Neural cell (in vitro differentiated cells): ENCODE measurements around the gene FMR1. TPM values are rescaled to one million over a fixed set of nuclear protein-coding genes. Genes with fewer than 3 reads are reported as not detected.

Experiments used
- H2AFZ ChIP-seq: fragments of 200-600, 300-800 bp; sonication (generic), shearing (Covaris generic); 2 replicates; pipeline ENCODE4 v1.6.0; 2014; ENCODE audit warnings: low read depth, mild to moderate bottlenecking, antibody characterized with exemption, low read length, moderate library complexity
- H3F3A ChIP-seq: fragments of 200-600 bp; shearing (Covaris generic); 2 replicates; pipeline ENCODE4 v1.6.1; 2016; ENCODE audit warnings: mild to moderate bottlenecking, moderate library complexity, mixed read lengths, antibody characterized with exemption, low read length; ENCODE audit not compliant: insufficient read depth, poor library complexity, severe bottlenecking
- H3K27ac ChIP-seq: fragments of 200-600, 300-800 bp; sonication (generic), shearing (Covaris generic); 2 replicates; pipeline ENCODE4 v1.5.1; 2014; ENCODE audit warnings: mild to moderate bottlenecking, low read length, moderate library complexity
- H3K27me3 ChIP-seq: fragments of 300-800, 200-600 bp; sonication (generic), shearing (Covaris generic); 2 replicates; pipeline ENCODE4 v1.6.0; 2014; ENCODE audit warnings: mild to moderate bottlenecking, low read depth, low read length, moderate library complexity; ENCODE audit not compliant: insufficient read depth
- H3K36me3 ChIP-seq: fragments of 300-800, 200-600 bp; sonication (generic), shearing (Covaris generic); 2 replicates; pipeline ENCODE4 v1.5.1; 2014; ENCODE audit warnings: mild to moderate bottlenecking, antibody characterized with exemption, low read length, moderate library complexity; ENCODE audit not compliant: insufficient read depth
- H3K4me2 ChIP-seq: fragments of 300-800, 200-600 bp; sonication (generic), shearing (Covaris generic); 2 replicates; pipeline ENCODE4 v1.6.0; 2014; ENCODE audit warnings: mild to moderate bottlenecking, low read length
- H3K4me3 ChIP-seq: fragments of 300-800, 200-600 bp; sonication (generic), shearing (Covaris generic); 2 replicates; pipeline ENCODE4 v1.5.1; 2014; ENCODE audit warnings: mild to moderate bottlenecking, low read length, moderate library complexity
- H3K79me2 ChIP-seq: fragments of 200-600 bp; shearing (Covaris generic); replicated peaks from 2 replicates; pipeline ENCODE4 v1.6.0; 2014; ENCODE audit warnings: mild to moderate bottlenecking, low read length, moderate library complexity; ENCODE audit not compliant: insufficient read depth
- H3K9ac ChIP-seq: fragments of 300-800, 200-600 bp; sonication (generic), shearing (Covaris generic); 2 replicates; pipeline ENCODE4 v1.6.1; 2016; ENCODE audit warnings: mild to moderate bottlenecking, low read length, mixed read lengths
- H3K9me2 ChIP-seq: fragments of 200-600 bp; shearing (Covaris generic); 2 replicates; pipeline ENCODE4 v1.6.1; 2016; ENCODE audit warnings: mild to moderate bottlenecking, low read length, mixed read lengths; ENCODE audit not compliant: insufficient read depth
- H3K9me3 ChIP-seq: fragments of 200-600, 300-800 bp; sonication (generic), shearing (Covaris generic); 2 replicates; pipeline ENCODE4 v1.6.1; 2016; ENCODE audit warnings: mild to moderate bottlenecking, mixed run types, low read length, moderate library complexity, mixed read lengths
- H4K20me1 ChIP-seq: fragments of 200-600 bp; shearing (Covaris generic); 2 replicates; pipeline ENCODE4 v1.6.1; 2016; ENCODE audit warnings: mild to moderate bottlenecking, mixed run types; ENCODE audit not compliant: insufficient read depth
- EP300 ChIP-seq: fragments of 450-650 bp; conservative IDR thresholded peaks from 2 replicates; pipeline ENCODE4 v1.6.1; 2014; ENCODE audit warnings: antibody characterized with exemption, mild to moderate bottlenecking, moderate library complexity; ENCODE audit not compliant: poor library complexity, severe bottlenecking
- EZH2 ChIP-seq: fragments of 200-600, 300-800 bp; shearing (Covaris generic), sonication (generic); IDR thresholded peaks from 2 replicates; pipeline ENCODE4 v1.6.1; 2014; ENCODE audit warnings: antibody characterized with exemption, low read length, borderline replicate concordance, mild to moderate bottlenecking; ENCODE audit not compliant: insufficient read depth, poor library complexity, severe bottlenecking
- MXI1 ChIP-seq: fragments of 450-650 bp; conservative IDR thresholded peaks from 2 replicates; pipeline ENCODE4 v1.6.1; 2014; ENCODE audit warnings: antibody characterized with exemption, mild to moderate bottlenecking; ENCODE audit not compliant: poor library complexity, severe bottlenecking
- POLR2AphosphoS5 ChIP-seq: IDR thresholded peaks from 2 replicates; pipeline ENCODE4 v1.6.1; 2012
- RAD21 ChIP-seq: fragments of 450-650 bp; conservative IDR thresholded peaks from 2 replicates; pipeline ENCODE4 v1.6.1; 2014; ENCODE audit warnings: antibody characterized with exemption, mild to moderate bottlenecking, moderate library complexity
- REST ChIP-seq: IDR thresholded peaks from 2 replicates; pipeline ENCODE4 v1.6.1; 2012; ENCODE audit warnings: borderline replicate concordance
- SMC3 ChIP-seq: fragments of 450-650 bp; conservative IDR thresholded peaks from 2 replicates; pipeline ENCODE4 v1.6.1; 2014; ENCODE audit warnings: antibody characterized with exemption, mild to moderate bottlenecking, moderate library complexity; ENCODE audit not compliant: poor library complexity
- polyA plus RNA-seq: library from polyadenylated mRNA; depleted of rRNA; stranded (reverse); fragments of >200 nt; gene quantifications from 2 replicates; pipeline ENCODE4 v1.2.3, GENCODE V29; 2014
- TF ChIP-seq, protein P1 (sequence below): fragments of 450-650 bp; IDR thresholded peaks from 2 replicates; pipeline ENCODE4 v1.5.1; 2014; ENCODE audit warnings: antibody characterized with exemption, mild to moderate bottlenecking, moderate library complexity; ENCODE audit not compliant: poor library complexity, severe bottlenecking

FMR1 gene
- polyA plus RNA-seq, 1 donor from 2014 or later: 70.8 TPM

GRCh38 chrX:147945286-147945685 lies 33.6 kb downstream of the FMR1 start:
- H3K4me3 ChIP-seq: no peak overlapping the region
- H3K9me3 ChIP-seq: no peaks in the 10 kb centered on the region
- no peaks in the 10 kb centered on the region for H3K79me2 ChIP-seq
- H2AFZ ChIP-seq: no peak overlapping the region
- H3K27me3 ChIP-seq: no peaks in the 10 kb centered on the region
- no peak overlapping the region for H3K27ac ChIP-seq
- no peak overlapping the region for H3K9ac ChIP-seq
- no peak overlapping the region for H3K4me2 ChIP-seq
- no peaks in the 10 kb centered on the region for H3F3A ChIP-seq
- no peaks in the 10 kb centered on the region for H4K20me1 ChIP-seq
- H3K9me2 ChIP-seq: no peaks in the 10 kb centered on the region
- H3K36me3 ChIP-seq: no peaks in the 10 kb centered on the region
- no peak for TF ChIP-seq SMC3
- no peak for TF ChIP-seq RAD21
- TF ChIP-seq, protein P1, sequence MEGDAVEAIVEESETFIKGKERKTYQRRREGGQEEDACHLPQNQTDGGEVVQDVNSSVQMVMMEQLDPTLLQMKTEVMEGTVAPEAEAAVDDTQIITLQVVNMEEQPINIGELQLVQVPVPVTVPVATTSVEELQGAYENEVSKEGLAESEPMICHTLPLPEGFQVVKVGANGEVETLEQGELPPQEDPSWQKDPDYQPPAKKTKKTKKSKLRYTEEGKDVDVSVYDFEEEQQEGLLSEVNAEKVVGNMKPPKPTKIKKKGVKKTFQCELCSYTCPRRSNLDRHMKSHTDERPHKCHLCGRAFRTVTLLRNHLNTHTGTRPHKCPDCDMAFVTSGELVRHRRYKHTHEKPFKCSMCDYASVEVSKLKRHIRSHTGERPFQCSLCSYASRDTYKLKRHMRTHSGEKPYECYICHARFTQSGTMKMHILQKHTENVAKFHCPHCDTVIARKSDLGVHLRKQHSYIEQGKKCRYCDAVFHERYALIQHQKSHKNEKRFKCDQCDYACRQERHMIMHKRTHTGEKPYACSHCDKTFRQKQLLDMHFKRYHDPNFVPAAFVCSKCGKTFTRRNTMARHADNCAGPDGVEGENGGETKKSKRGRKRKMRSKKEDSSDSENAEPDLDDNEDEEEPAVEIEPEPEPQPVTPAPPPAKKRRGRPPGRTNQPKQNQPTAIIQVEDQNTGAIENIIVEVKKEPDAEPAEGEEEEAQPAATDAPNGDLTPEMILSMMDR: no peak
- no peak for TF ChIP-seq MXI1
- TF ChIP-seq EZH2: no peak
- no peak for TF ChIP-seq POLR2AphosphoS5
- no peak for TF ChIP-seq REST
- no peak for TF ChIP-seq EP300

- Histone ChIP-seq H2AFZ (no peak overlapping the region), H3K4me3 (no peak overlapping the region), H3K9me2 (no peaks in the 10 kb centered on the region), H3F3A (no peaks in the 10 kb centered on the region), H3K27me3 (no peaks in the 10 kb centered on the region), H3K4me2 (no peak overlapping the region), H3K27ac (no peak overlapping the region), H3K9me3 (no peaks in the 10 kb centered on the region), H3K36me3 (no peaks in the 10 kb centered on the region), H3K9ac (no peak overlapping the region), H4K20me1 (no peaks in the 10 kb centered on the region), H3K79me2 (no peaks in the 10 kb centered on the region)
- TF ChIP-seq EZH2 (no peak), RAD21 (no peak), SMC3 (no peak)
- TF ChIP-seq, protein P1: no peak
These were observed 36.8 kb downstream of the FMR1 start for GRCh38 chrX:147948531-147948930.
